ENCODE results near the gene ZNF672.
"Not testable (repeated sequence)": the region's sequence is repeated elsewhere in the genome, so short reads cannot be mapped to it uniquely, and the experiment has no call there.

ZNF672 gene

DNA sequence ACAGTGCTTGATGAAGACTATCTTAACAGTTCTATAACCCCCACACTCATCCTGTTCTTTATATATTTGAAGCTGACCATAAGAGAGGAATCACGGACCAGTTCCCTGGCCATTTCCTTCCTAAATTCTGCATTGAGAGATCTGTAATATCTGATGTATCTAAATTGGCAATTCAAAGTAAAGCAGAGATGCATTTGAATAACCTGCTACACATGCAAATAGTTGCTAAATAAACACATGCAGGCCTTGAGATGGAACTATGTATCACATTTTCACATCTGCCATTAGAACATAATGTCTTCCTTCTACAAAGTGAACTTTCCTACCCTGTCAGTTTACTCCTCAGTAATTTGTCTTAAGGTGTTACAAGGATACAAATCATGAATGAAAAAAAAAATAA lies 47.6 kb downstream of the ZNF672 start:
- no peak for DNase-seq (ENCODE audit: low read depth, low spot score)
- no peak overlapping the region for H3K9ac ChIP-seq (ENCODE audit: insufficient read length, low read depth)
- no peak overlapping the region for H3K4me3 ChIP-seq (ENCODE audit: insufficient read length, low read depth)
- H3K9me3 ChIP-seq (ENCODE audit: insufficient read depth, low read length): no peaks in the 10 kb centered on the region
- TF ChIP-seq YY1 (IDR thresholded peaks at IDR 0.05; ENCODE audit: insufficient read depth, insufficient read length) (no peak), SUZ12 (IDR thresholded peaks at IDR 0.05; ENCODE audit: extremely low read depth, insufficient read depth, insufficient read length) (no peak), ZNF274 (IDR thresholded peaks at IDR 0.05; ENCODE audit: low read depth, low read length) (no peak)
- H3K36me3 ChIP-seq (ENCODE audit: insufficient read depth, insufficient read length, low read length): no peaks in the 10 kb centered on the region
- no peaks in the 10 kb centered on the region for H3K27me3 ChIP-seq (ENCODE audit: insufficient read depth, insufficient read length)
- no peaks in the 10 kb centered on the region for H3K4me1 ChIP-seq (ENCODE audit: insufficient read depth, insufficient read length)

DNA sequence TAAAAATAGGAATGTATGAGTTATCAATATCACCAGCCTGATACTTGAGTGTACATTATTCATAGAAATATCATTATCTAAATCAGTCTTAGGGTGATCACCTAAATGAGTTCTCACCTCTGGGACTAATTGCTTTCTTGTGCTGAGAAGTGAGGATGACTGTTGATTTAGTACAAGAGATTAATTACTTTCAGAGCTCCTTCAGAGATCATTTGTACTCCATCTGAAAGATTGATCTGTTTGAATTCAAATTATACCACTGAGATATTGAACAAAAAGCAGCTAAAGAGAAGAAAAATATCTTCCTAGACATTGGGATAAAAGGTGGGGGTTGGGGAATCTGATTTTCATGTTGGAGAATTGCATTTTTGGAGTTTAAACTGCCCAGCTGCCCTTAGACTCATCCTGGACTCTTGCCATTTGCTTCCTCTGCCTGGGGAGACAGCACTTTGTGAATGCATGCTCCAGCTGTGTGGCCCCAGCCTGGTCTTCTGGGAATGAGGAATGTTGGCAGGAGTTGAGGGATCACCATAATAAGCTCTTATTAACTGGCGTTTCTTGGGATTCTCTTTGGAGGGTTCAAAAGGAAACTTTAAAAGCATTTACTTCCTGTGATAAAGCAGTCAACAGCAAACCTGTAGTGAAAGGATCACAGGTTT lies 48.3 kb downstream of the ZNF672 start:
- Histone ChIP-seq H3K36me3 (ENCODE audit: insufficient read depth, insufficient read length, low read length) (no peaks in the 10 kb centered on the region), H3K4me1 (ENCODE audit: insufficient read depth, insufficient read length) (no peaks in the 10 kb centered on the region), H3K9ac (ENCODE audit: insufficient read length, low read depth) (no peak overlapping the region), H3K27me3 (ENCODE audit: insufficient read depth, insufficient read length) (no peaks in the 10 kb centered on the region), H3K9me3 (ENCODE audit: insufficient read depth, low read length) (no peaks in the 10 kb centered on the region), H3K4me3 (ENCODE audit: insufficient read length, low read depth) (no peak overlapping the region)
- no peak for DNase-seq (ENCODE audit: low read depth, low spot score)
- TF ChIP-seq SUZ12 (IDR thresholded peaks at IDR 0.05; ENCODE audit: extremely low read depth, insufficient read depth, insufficient read length) (no peak), ZNF274 (IDR thresholded peaks at IDR 0.05; ENCODE audit: low read depth, low read length) (no peak), YY1 (IDR thresholded peaks at IDR 0.05; ENCODE audit: insufficient read depth, insufficient read length) (no peak)

DNA sequence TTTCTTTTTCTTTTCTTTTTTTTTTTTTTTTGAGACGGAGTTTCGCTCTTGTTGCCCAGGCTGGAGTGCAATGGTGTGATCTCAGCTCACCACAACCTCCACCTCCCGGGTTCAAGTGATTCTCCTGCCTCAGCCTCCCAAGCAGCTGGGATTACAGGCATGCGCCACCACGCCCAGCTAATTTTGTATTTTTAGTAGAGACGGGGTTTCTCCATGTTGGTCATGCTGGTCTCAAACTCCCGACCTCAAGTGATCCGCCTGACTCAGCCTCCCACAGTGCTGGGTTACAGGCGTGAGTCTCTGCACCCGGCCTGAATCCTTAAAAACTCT lies 51.9 kb downstream of the ZNF672 start:
- not testable (repeated sequence) for H3K4me1 ChIP-seq (ENCODE audit: insufficient read depth, insufficient read length); H3K27me3 ChIP-seq (ENCODE audit: insufficient read depth, insufficient read length); H3K9me3 ChIP-seq (ENCODE audit: insufficient read depth, low read length); H3K9ac ChIP-seq (ENCODE audit: insufficient read length, low read depth); H3K36me3 ChIP-seq (ENCODE audit: insufficient read depth, insufficient read length, low read length); DNase-seq (ENCODE audit: low read depth, low spot score); H3K4me3 ChIP-seq (ENCODE audit: insufficient read length, low read depth)

DNA sequence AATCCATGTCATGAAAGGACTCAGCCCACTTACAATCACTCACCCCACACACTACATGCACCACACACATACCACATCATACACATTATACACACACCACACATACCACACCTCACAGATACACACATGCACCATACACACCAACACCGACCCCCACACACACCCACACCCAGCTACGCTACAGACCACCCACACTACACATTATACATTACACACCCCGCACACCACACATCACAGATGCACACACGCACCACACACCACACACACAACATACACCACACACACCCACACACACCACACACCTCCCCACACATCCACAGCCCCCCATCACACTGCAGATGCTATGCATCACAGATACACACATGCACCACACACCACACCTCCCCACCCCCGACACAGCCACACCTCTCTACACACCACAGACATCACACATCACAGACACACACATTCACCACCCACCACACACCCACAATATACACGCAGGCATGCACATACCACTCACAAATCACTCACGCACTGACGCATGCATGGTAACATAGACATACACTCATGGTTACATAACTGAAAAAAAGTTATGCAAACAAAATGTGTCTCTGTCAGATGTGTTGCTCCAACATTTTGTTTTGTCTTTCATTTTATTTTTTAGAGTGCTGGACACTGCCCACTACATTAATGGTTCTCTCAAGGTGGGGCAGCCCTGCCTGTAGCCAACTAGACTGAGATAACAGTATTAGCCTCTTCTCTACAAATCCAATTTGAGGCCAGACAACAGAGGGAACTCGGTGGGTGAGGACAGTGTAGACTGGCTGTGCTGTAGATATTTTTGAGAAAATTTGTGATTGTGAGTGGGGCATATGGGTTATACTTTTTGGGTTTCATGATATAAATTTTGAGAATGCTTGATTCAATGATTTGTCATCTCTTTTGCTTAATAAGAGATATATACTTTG lies 52.8 kb downstream of the ZNF672 start:
- no peaks in the 10 kb centered on the region for H3K27me3 ChIP-seq (ENCODE audit: insufficient read depth, insufficient read length)
- no peaks in the 10 kb centered on the region for H3K4me1 ChIP-seq (ENCODE audit: insufficient read depth, insufficient read length)
- H3K36me3 ChIP-seq (ENCODE audit: insufficient read depth, insufficient read length, low read length): no peaks in the 10 kb centered on the region
- no peak for TF ChIP-seq ZNF274 (IDR thresholded peaks at IDR 0.05; ENCODE audit: low read depth, low read length)
- no peak for TF ChIP-seq YY1 (IDR thresholded peaks at IDR 0.05; ENCODE audit: insufficient read depth, insufficient read length)
- no peak for TF ChIP-seq SUZ12 (IDR thresholded peaks at IDR 0.05; ENCODE audit: extremely low read depth, insufficient read depth, insufficient read length)
- no peak overlapping the region for H3K9ac ChIP-seq (ENCODE audit: insufficient read length, low read depth)
- H3K4me3 ChIP-seq (ENCODE audit: insufficient read length, low read depth): no peak overlapping the region
- no peak for DNase-seq (ENCODE audit: low read depth, low spot score)
- no peaks in the 10 kb centered on the region for H3K9me3 ChIP-seq (ENCODE audit: insufficient read depth, low read length)

DNA sequence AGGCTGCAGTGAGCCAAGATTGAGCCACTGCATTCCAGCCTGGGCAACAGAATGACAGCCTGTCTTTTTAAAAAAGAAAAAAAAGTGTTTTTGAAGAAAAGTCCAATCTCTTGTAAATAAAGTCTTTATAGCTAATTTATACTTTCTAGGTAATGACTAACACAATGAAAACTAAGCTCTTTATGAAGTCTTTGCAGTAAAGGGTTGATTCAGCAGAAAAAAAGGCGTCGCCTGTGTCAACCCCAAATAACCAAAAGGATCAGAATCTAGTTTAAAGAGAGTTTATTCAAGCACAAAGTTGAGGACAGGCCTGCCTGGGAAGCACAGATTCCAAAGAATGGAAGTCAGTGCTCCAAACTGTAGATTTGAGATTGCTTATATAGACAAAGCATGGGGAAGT lies 53.7 kb downstream of the ZNF672 start:
- no peak for TF ChIP-seq YY1 (IDR thresholded peaks at IDR 0.05; ENCODE audit: insufficient read depth, insufficient read length)
- no peak for TF ChIP-seq SUZ12 (IDR thresholded peaks at IDR 0.05; ENCODE audit: extremely low read depth, insufficient read depth, insufficient read length)
- TF ChIP-seq ZNF274 (IDR thresholded peaks at IDR 0.05; ENCODE audit: low read depth, low read length): no peak
- no peaks in the 10 kb centered on the region for H3K27me3 ChIP-seq (ENCODE audit: insufficient read depth, insufficient read length)
- peaks cover 2% of the 10 kb centered on the region for H3K4me1 ChIP-seq (ENCODE audit: insufficient read depth, insufficient read length)

DNA sequence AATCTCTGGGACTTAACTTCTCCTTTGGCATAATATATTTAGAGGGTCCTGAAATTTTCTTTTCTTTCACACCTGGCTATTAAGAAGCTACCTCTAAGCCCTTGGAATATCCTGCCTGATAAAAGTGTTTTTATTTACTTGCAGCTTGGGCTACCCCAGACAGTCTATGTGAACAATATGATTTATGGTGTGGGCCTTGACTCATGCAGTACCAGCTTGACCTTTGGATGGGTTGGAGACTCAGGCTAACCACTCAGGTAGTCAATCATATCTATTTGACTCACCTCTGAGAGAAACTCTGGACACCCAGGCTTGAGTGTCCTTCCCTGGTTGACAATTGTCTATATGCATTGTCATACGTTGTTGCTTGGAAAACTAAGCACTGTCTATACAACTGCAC lies 54.6 kb downstream of the ZNF672 start:
- no peak overlapping the region for H3K9ac ChIP-seq (ENCODE audit: insufficient read length, low read depth)
- H3K4me1 ChIP-seq (ENCODE audit: insufficient read depth, insufficient read length): peaks cover 3% of the 10 kb centered on the region
- H3K9me3 ChIP-seq (ENCODE audit: insufficient read depth, low read length): no peaks in the 10 kb centered on the region
- no peaks in the 10 kb centered on the region for H3K27me3 ChIP-seq (ENCODE audit: insufficient read depth, insufficient read length)
- DNase-seq (ENCODE audit: low read depth, low spot score): no peak
- no peak overlapping the region for H3K4me3 ChIP-seq (ENCODE audit: insufficient read length, low read depth)
- no peaks in the 10 kb centered on the region for H3K36me3 ChIP-seq (ENCODE audit: insufficient read depth, insufficient read length, low read length)
- TF ChIP-seq SUZ12 (IDR thresholded peaks at IDR 0.05; ENCODE audit: extremely low read depth, insufficient read depth, insufficient read length): no peak
- no peak for TF ChIP-seq YY1 (IDR thresholded peaks at IDR 0.05; ENCODE audit: insufficient read depth, insufficient read length)
- no peak for TF ChIP-seq ZNF274 (IDR thresholded peaks at IDR 0.05; ENCODE audit: low read depth, low read length)

More for the DNA sequence above, 53.7 kb downstream of the ZNF672 start:
- H3K9ac ChIP-seq (ENCODE audit: insufficient read length, low read depth): no peak overlapping the region
- no peaks in the 10 kb centered on the region for H3K36me3 ChIP-seq (ENCODE audit: insufficient read depth, insufficient read length, low read length)
- DNase-seq (ENCODE audit: low read depth, low spot score): no peak
- no peak overlapping the region for H3K4me3 ChIP-seq (ENCODE audit: insufficient read length, low read depth)
- H3K9me3 ChIP-seq (ENCODE audit: insufficient read depth, low read length): no peaks in the 10 kb centered on the region

DNA sequence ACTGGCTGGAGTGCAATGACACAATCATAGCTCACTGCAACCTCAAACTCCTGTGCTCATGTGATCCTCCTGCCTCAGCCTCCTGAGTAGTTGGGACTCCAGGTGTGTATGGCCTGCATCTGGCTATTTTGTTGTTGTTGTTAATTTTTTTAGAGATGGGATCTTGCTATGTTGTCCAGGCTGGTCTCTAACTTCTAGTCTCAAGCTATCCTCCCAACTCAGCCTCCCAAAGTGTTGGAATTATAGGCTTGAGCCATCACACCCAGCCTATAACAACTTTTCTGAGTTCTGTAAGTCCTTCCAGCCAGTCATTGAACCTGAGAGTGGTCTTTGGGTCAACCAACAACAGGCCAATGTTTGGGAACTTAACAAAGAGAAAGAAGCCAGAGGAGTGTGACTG lies 56.8 kb downstream of the ZNF672 start:
- TF ChIP-seq ZNF274 (IDR thresholded peaks at IDR 0.05; ENCODE audit: low read depth, low read length) (no peak), SUZ12 (IDR thresholded peaks at IDR 0.05; ENCODE audit: extremely low read depth, insufficient read depth, insufficient read length) (no peak), YY1 (IDR thresholded peaks at IDR 0.05; ENCODE audit: insufficient read depth, insufficient read length) (no peak)

More for the DNA sequence above, 56.8 kb downstream of the ZNF672 start:
- no peaks in the 10 kb centered on the region for H3K36me3 ChIP-seq (ENCODE audit: insufficient read depth, insufficient read length, low read length)
- H3K4me3 ChIP-seq (ENCODE audit: insufficient read length, low read depth): no peak overlapping the region
- H3K9me3 ChIP-seq (ENCODE audit: insufficient read depth, low read length): no peaks in the 10 kb centered on the region
- peaks cover 8% of the 10 kb centered on the region for H3K4me1 ChIP-seq (ENCODE audit: insufficient read depth, insufficient read length)
- no peak overlapping the region for H3K9ac ChIP-seq (ENCODE audit: insufficient read length, low read depth)
- DNase-seq (ENCODE audit: low read depth, low spot score): no peak
- no peaks in the 10 kb centered on the region for H3K27me3 ChIP-seq (ENCODE audit: insufficient read depth, insufficient read length)
